ENCODE measurements around the gene EDIL3.

EDIL3 gene

GRCh38 chr5:84072339-84072738 lies 312.3 kb downstream of the EDIL3 start:
- H2BK120ac ChIP-seq (ENCODE audit: low read depth, low read length) = no peak overlapping the region
- H3K4me3 ChIP-seq (ENCODE audit: insufficient read depth in 1 of 2, low read depth in 1 of 2, low read length in 2 of 2) = no peak overlapping the region
- H2BK5ac ChIP-seq (ENCODE audit: low read depth, low read length, poor library complexity, severe bottlenecking) = no peak overlapping the region
- no peak overlapping the region for H4K91ac ChIP-seq (ENCODE audit: low read length)
- no peak overlapping the region for H3K9ac ChIP-seq (ENCODE audit: low read length)
- H2AFZ ChIP-seq (ENCODE audit: low read depth, low read length) = no peak overlapping the region
- H3K18ac ChIP-seq (ENCODE audit: low read depth in 1 of 2, low read length in 2 of 2) = no peak overlapping the region
- no peak overlapping the region for H3K4me2 ChIP-seq (ENCODE audit: low read length, poor library complexity, severe bottlenecking)
- no peak overlapping the region for H2BK12ac ChIP-seq (ENCODE audit: low read length in 2 of 2)
- H3K27ac ChIP-seq (ENCODE audit: low read length, poor library complexity, severe bottlenecking) = no peak overlapping the region
- H4K8ac ChIP-seq (ENCODE audit: low read length) = no peak overlapping the region
- no peak overlapping the region for H3K23ac ChIP-seq (ENCODE audit: low read length in 2 of 2)
- H3K4me1 ChIP-seq (ENCODE audit: control insufficient read depth, insufficient read depth, low read depth, low read length) = no peaks in the 10 kb centered on the region
- no peak overlapping the region for H3K4ac ChIP-seq (ENCODE audit: low read depth in 1 of 2, low read length in 2 of 2)
- no peaks in the 10 kb centered on the region for H3K9me3 ChIP-seq (ENCODE audit: control insufficient read depth, low read length)
- H3K36me3 ChIP-seq (ENCODE audit: control insufficient read depth in 1 of 2, insufficient read depth in 2 of 2, low read depth in 1 of 2, low read length in 2 of 2) = peaks cover 0 to 6% of the 10 kb centered on the region in 2 experiments
- peaks cover 15% of the 10 kb centered on the region for H3K79me1 ChIP-seq (replicated peaks; ENCODE audit: low read length, poor library complexity, severe bottlenecking)
- H3K27me3 ChIP-seq (ENCODE audit: control insufficient read depth in 1 of 2, insufficient read depth in 1 of 2, low read length in 2 of 2) = no peaks in the 10 kb centered on the region
- no peak overlapping the region for H2AK5ac ChIP-seq (ENCODE audit: low read length, severe bottlenecking)
- no peak for DNase-seq
- no peak overlapping the region for H3K14ac ChIP-seq (ENCODE audit: low read length in 2 of 2)
- no peak overlapping the region for H2BK15ac ChIP-seq (ENCODE audit: low read depth, poor library complexity, severe bottlenecking)

GRCh38 chr5:84069608-84070179 lies 315.0 kb downstream of the EDIL3 start:
- 95% methylated on average over 12 of the region's 13 CpGs for WGBS
- no peak overlapping the region for H2BK5ac ChIP-seq (ENCODE audit: low read depth, low read length, poor library complexity, severe bottlenecking)
- no peak for DNase-seq

GRCh38 chr5:84063041-84063440 lies 321.6 kb downstream of the EDIL3 start:
- H3K14ac ChIP-seq (ENCODE audit: low read length in 2 of 2) = no peak overlapping the region
- H4K91ac ChIP-seq (ENCODE audit: low read length) = no peak overlapping the region
- H3K4me2 ChIP-seq (ENCODE audit: low read length, poor library complexity, severe bottlenecking) = no peak overlapping the region
- no peak overlapping the region for H2AK5ac ChIP-seq (ENCODE audit: low read length, severe bottlenecking)
- no peak overlapping the region for H3K18ac ChIP-seq (ENCODE audit: low read depth in 1 of 2, low read length in 2 of 2)
- no peak overlapping the region for H2BK5ac ChIP-seq (ENCODE audit: low read depth, low read length, poor library complexity, severe bottlenecking)
- H3K27ac ChIP-seq (ENCODE audit: low read length, poor library complexity, severe bottlenecking) = no peak overlapping the region
- no peak for DNase-seq
- H4K8ac ChIP-seq (ENCODE audit: low read length) = no peak overlapping the region
- H2BK120ac ChIP-seq (ENCODE audit: low read depth, low read length) = no peak overlapping the region
- no peak overlapping the region for H3K9ac ChIP-seq (ENCODE audit: low read length)
- H2AFZ ChIP-seq (ENCODE audit: low read depth, low read length) = no peak overlapping the region
- H3K79me1 ChIP-seq (replicated peaks; ENCODE audit: low read length, poor library complexity, severe bottlenecking) = peaks cover 4% of the 10 kb centered on the region
- WGBS = 92% methylated on average over 1 of the region's 1 CpG
- no peaks in the 10 kb centered on the region for H3K27me3 ChIP-seq (ENCODE audit: control insufficient read depth in 1 of 2, insufficient read depth in 1 of 2, low read length in 2 of 2)
- H3K36me3 ChIP-seq (ENCODE audit: control insufficient read depth in 1 of 2, insufficient read depth in 2 of 2, low read depth in 1 of 2, low read length in 2 of 2) = peaks cover 5 to 6% of the 10 kb centered on the region in 2 experiments
- H3K4me3 ChIP-seq (ENCODE audit: insufficient read depth in 1 of 2, low read depth in 1 of 2, low read length in 2 of 2) = no peak overlapping the region
- H3K9me3 ChIP-seq (ENCODE audit: control insufficient read depth, low read length) = no peaks in the 10 kb centered on the region
- H3K23ac ChIP-seq (ENCODE audit: low read length in 2 of 2) = no peak overlapping the region
- H3K4me1 ChIP-seq (ENCODE audit: control insufficient read depth, insufficient read depth, low read depth, low read length) = no peaks in the 10 kb centered on the region
- H2BK15ac ChIP-seq (ENCODE audit: low read depth, poor library complexity, severe bottlenecking) = no peak overlapping the region
- H3K4ac ChIP-seq (ENCODE audit: low read depth in 1 of 2, low read length in 2 of 2) = no peak overlapping the region
- H2BK12ac ChIP-seq (ENCODE audit: low read length in 2 of 2) = no peak overlapping the region

More at GRCh38 chr5:84069608-84070179, 315.0 kb downstream of the EDIL3 start:
- Histone ChIP-seq H3K4me3 (ENCODE audit: insufficient read depth in 1 of 2, low read depth in 1 of 2, low read length in 2 of 2) (no peak overlapping the region), H3K4ac (ENCODE audit: low read depth in 1 of 2, low read length in 2 of 2) (no peak overlapping the region), H3K4me2 (ENCODE audit: low read length, poor library complexity, severe bottlenecking) (no peak overlapping the region), H3K79me1 (replicated peaks; ENCODE audit: low read length, poor library complexity, severe bottlenecking) (peaks cover 15% of the 10 kb centered on the region), H2AFZ (ENCODE audit: low read depth, low read length) (no peak overlapping the region), H3K23ac (ENCODE audit: low read length in 2 of 2) (no peak overlapping the region), H3K36me3 (ENCODE audit: control insufficient read depth in 1 of 2, insufficient read depth in 2 of 2, low read depth in 1 of 2, low read length in 2 of 2) (peaks cover 0 to 6% of the 10 kb centered on the region in 2 experiments), H2BK120ac (ENCODE audit: low read depth, low read length) (no peak overlapping the region), H2AK5ac (ENCODE audit: low read length, severe bottlenecking) (no peak overlapping the region), H3K27ac (ENCODE audit: low read length, poor library complexity, severe bottlenecking) (no peak overlapping the region), H4K8ac (ENCODE audit: low read length) (no peak overlapping the region), H2BK15ac (ENCODE audit: low read depth, poor library complexity, severe bottlenecking) (no peak overlapping the region), H3K14ac (ENCODE audit: low read length in 2 of 2) (no peak overlapping the region), H3K9me3 (ENCODE audit: control insufficient read depth, low read length) (no peaks in the 10 kb centered on the region), H3K27me3 (ENCODE audit: control insufficient read depth in 1 of 2, insufficient read depth in 1 of 2, low read length in 2 of 2) (no peaks in the 10 kb centered on the region), H3K18ac (ENCODE audit: low read depth in 1 of 2, low read length in 2 of 2) (no peak overlapping the region), H4K91ac (ENCODE audit: low read length) (no peak overlapping the region), H2BK12ac (ENCODE audit: low read length in 2 of 2) (no peak overlapping the region), H3K4me1 (ENCODE audit: control insufficient read depth, insufficient read depth, low read depth, low read length) (no peaks in the 10 kb centered on the region), H3K9ac (ENCODE audit: low read length) (no peak overlapping the region)

- WGBS = 100% methylated on average over 1 of the region's 2 CpGs
- H2BK15ac ChIP-seq (ENCODE audit: low read depth, poor library complexity, severe bottlenecking) = no peak overlapping the region
- H3K36me3 ChIP-seq (ENCODE audit: control insufficient read depth in 1 of 2, insufficient read depth in 2 of 2, low read depth in 1 of 2, low read length in 2 of 2) = peaks cover 5 to 6% of the 10 kb centered on the region in 2 experiments
- H2AFZ ChIP-seq (ENCODE audit: low read depth, low read length) = no peak overlapping the region
- no peak overlapping the region for H3K18ac ChIP-seq (ENCODE audit: low read depth in 1 of 2, low read length in 2 of 2)
- no peak overlapping the region for H3K4me3 ChIP-seq (ENCODE audit: insufficient read depth in 1 of 2, low read depth in 1 of 2, low read length in 2 of 2)
- no peak overlapping the region for H3K9ac ChIP-seq (ENCODE audit: low read length)
- H2BK120ac ChIP-seq (ENCODE audit: low read depth, low read length) = no peak overlapping the region
- peaks cover 2% of the 10 kb centered on the region for H3K79me1 ChIP-seq (replicated peaks; ENCODE audit: low read length, poor library complexity, severe bottlenecking)
- H3K27me3 ChIP-seq (ENCODE audit: control insufficient read depth in 1 of 2, insufficient read depth in 1 of 2, low read length in 2 of 2) = no peaks in the 10 kb centered on the region
- no peaks in the 10 kb centered on the region for H3K4me1 ChIP-seq (ENCODE audit: control insufficient read depth, insufficient read depth, low read depth, low read length)
- no peak overlapping the region for H2AK5ac ChIP-seq (ENCODE audit: low read length, severe bottlenecking)
- no peak overlapping the region for H3K27ac ChIP-seq (ENCODE audit: low read length, poor library complexity, severe bottlenecking)
- H3K9me3 ChIP-seq (ENCODE audit: control insufficient read depth, low read length) = no peaks in the 10 kb centered on the region
- H2BK5ac ChIP-seq (ENCODE audit: low read depth, low read length, poor library complexity, severe bottlenecking) = no peak overlapping the region
- H3K23ac ChIP-seq (ENCODE audit: low read length in 2 of 2) = no peak overlapping the region
- H3K4ac ChIP-seq (ENCODE audit: low read depth in 1 of 2, low read length in 2 of 2) = no peak overlapping the region
- H2BK12ac ChIP-seq (ENCODE audit: low read length in 2 of 2) = no peak overlapping the region
- H3K4me2 ChIP-seq (ENCODE audit: low read length, poor library complexity, severe bottlenecking) = no peak overlapping the region
- no peak overlapping the region for H3K14ac ChIP-seq (ENCODE audit: low read length in 2 of 2)
- no peak for DNase-seq
- no peak overlapping the region for H4K91ac ChIP-seq (ENCODE audit: low read length)
- no peak overlapping the region for H4K8ac ChIP-seq (ENCODE audit: low read length)
These were observed 325.0 kb downstream of the EDIL3 start for GRCh38 chr5:84059672-84060071.
